Measurements from ENCODE around the gene HIPK3.

The HIPK3 gene

GRCh38 chr11:33390944-33391892, 134.0 kb downstream of the HIPK3 start:
- in situ Hi-C loops (cut with HindIII; ENCODE audit: low sequenced_read_pairs), result no loop called here
- no peak for DNase-seq (ENCODE audit: low read depth, low spot score)
- TF ChIP-seq CTCF (IDR thresholded peaks at IDR 0.05; ENCODE audit: low read depth, low read length), result no peak
- no peak overlapping the region for H3K4me3 ChIP-seq (ENCODE audit: low read depth, low read length)

- in situ Hi-C loops (cut with HindIII; ENCODE audit: low sequenced_read_pairs), result no loop called here
- TF ChIP-seq CTCF (IDR thresholded peaks at IDR 0.05; ENCODE audit: low read depth, low read length), result no peak
- no peak for DNase-seq (ENCODE audit: low read depth, low spot score)
- H3K4me3 ChIP-seq (ENCODE audit: low read depth, low read length), result no peak overlapping the region
Observed at GRCh38 chr11:33391893-33392251, 134.7 kb downstream of the HIPK3 start.

GRCh38 chr11:33394431-33395109, 137.4 kb downstream of the HIPK3 start:
- no peak for DNase-seq (ENCODE audit: low read depth, low spot score)
- H3K4me3 ChIP-seq (ENCODE audit: low read depth, low read length), result no peak overlapping the region
- no peak for TF ChIP-seq CTCF (IDR thresholded peaks at IDR 0.05; ENCODE audit: low read depth, low read length)
- in situ Hi-C loops (cut with HindIII; ENCODE audit: low sequenced_read_pairs), result no loop called here

- in situ Hi-C loops (cut with HindIII; ENCODE audit: low sequenced_read_pairs), result no loop called here
- no peak overlapping the region for H3K4me3 ChIP-seq (ENCODE audit: low read depth, low read length)
- DNase-seq (ENCODE audit: low read depth, low spot score), result no peak
- no peak for TF ChIP-seq CTCF (IDR thresholded peaks at IDR 0.05; ENCODE audit: low read depth, low read length)
Observed at GRCh38 chr11:33396361-33396760, 139.2 kb downstream of the HIPK3 start.

GRCh38 chr11:33399421-33399820, 142.2 kb downstream of the HIPK3 start:
- no peak for TF ChIP-seq CTCF (IDR thresholded peaks at IDR 0.05; ENCODE audit: low read depth, low read length)
- no peak overlapping the region for H3K4me3 ChIP-seq (ENCODE audit: low read depth, low read length)
- DNase-seq (ENCODE audit: low read depth, low spot score), result no peak
- in situ Hi-C loops (cut with HindIII; ENCODE audit: low sequenced_read_pairs), result no loop called here

GRCh38 chr11:33402066-33402465, 144.9 kb downstream of the HIPK3 start:
- H3K4me3 ChIP-seq (ENCODE audit: low read depth, low read length), result no peak overlapping the region
- in situ Hi-C loops (cut with HindIII; ENCODE audit: low sequenced_read_pairs), result no loop called here
- TF ChIP-seq CTCF (IDR thresholded peaks at IDR 0.05; ENCODE audit: low read depth, low read length), result no peak
- DNase-seq (ENCODE audit: low read depth, low spot score), result no peak

Data from astrocyte of the spinal cord (primary cell).